ENCODE data around the gene ZNF17. TPM values are rescaled to one million over a fixed set of nuclear protein-coding genes. Genes with fewer than 3 reads are reported as not detected.

The ZNF17 gene
- total RNA-seq, 1 donor from 2014 or later = 14.7 TPM

GRCh38 chr19:57389194-57389729 is 21.7 kb upstream of the ZNF17 start:
- Mint-ChIP-seq H3K36me3 (ENCODE audit: insufficient read depth) (peaks cover 19% of the 10 kb centered on the region), H3K27ac (peak overlapping the region; percentile 98)

GRCh38 chr19:57389730-57390598 is 21.0 kb upstream of the ZNF17 start, which contains the start of gene ZNF548:
Gene ZNF548, plus strand, starts transcription at chr19:57389854. Its CDS starts 246 bp downstream, at chr19:57390100.
- Mint-ChIP-seq H3K36me3 (ENCODE audit: insufficient read depth) (peaks cover 26% of the 10 kb centered on the region), H3K4me3 (ENCODE audit: low read depth) (peak within 1 kb of the TSS; percentile 93), H3K9me3 (ENCODE audit: low read depth) (peaks cover 7% of the 10 kb centered on the region), H3K4me1 (ENCODE audit: low read depth) (peaks cover 33% of the 10 kb centered on the region), H3K27ac (peak within 1 kb of the TSS; percentile 98), H3K27me3 (peaks cover 3% of the 10 kb centered on the region)
- peak; percentile 34 for TF ChIP-seq CTCF (IDR thresholded peaks at IDR 0.05; ENCODE audit: unreplicated experiment)
- DNase-seq (ENCODE audit: low spot score, unreplicated experiment) = peak; percentile 94

More at GRCh38 chr19:57389194-57389729, 21.7 kb upstream of the ZNF17 start:
- no peak for DNase-seq (ENCODE audit: low spot score, unreplicated experiment)
- Mint-ChIP-seq H3K4me3 (ENCODE audit: low read depth) (peak overlapping the region; percentile 93), H3K27me3 (peaks cover 5% of the 10 kb centered on the region), H3K4me1 (ENCODE audit: low read depth) (peaks cover 33% of the 10 kb centered on the region), H3K9me3 (ENCODE audit: low read depth) (peaks cover 1% of the 10 kb centered on the region)
- TF ChIP-seq CTCF (IDR thresholded peaks at IDR 0.05; ENCODE audit: unreplicated experiment) = no peak

- H3K4me1 Mint-ChIP-seq (ENCODE audit: low read depth) = peaks cover 7% of the 10 kb centered on the region
- peaks cover 59% of the 10 kb centered on the region for H3K9me3 Mint-ChIP-seq (ENCODE audit: low read depth)
- H3K4me3 Mint-ChIP-seq (ENCODE audit: low read depth) = no peak overlapping the region
- DNase-seq (ENCODE audit: low spot score, unreplicated experiment) = no peak
- peak overlapping the region; percentile 31 for H3K27ac Mint-ChIP-seq
- H3K27me3 Mint-ChIP-seq = no peaks in the 10 kb centered on the region
- peaks cover 81% of the 10 kb centered on the region for H3K36me3 Mint-ChIP-seq (ENCODE audit: insufficient read depth)
- no peak for TF ChIP-seq CTCF (IDR thresholded peaks at IDR 0.05; ENCODE audit: unreplicated experiment)
Observed at GRCh38 chr19:57395710-57396109, 15.3 kb upstream of the ZNF17 start.

GRCh38 chr19:57398868-57399267 is 12.1 kb upstream of the ZNF17 start:
- H3K9me3 Mint-ChIP-seq (ENCODE audit: low read depth) = peaks cover 70% of the 10 kb centered on the region
- no peaks in the 10 kb centered on the region for H3K27me3 Mint-ChIP-seq
- no peak for TF ChIP-seq CTCF (IDR thresholded peaks at IDR 0.05; ENCODE audit: unreplicated experiment)
- H3K27ac Mint-ChIP-seq = no peak overlapping the region
- DNase-seq (ENCODE audit: low spot score, unreplicated experiment) = no peak
- H3K4me1 Mint-ChIP-seq (ENCODE audit: low read depth) = no peaks in the 10 kb centered on the region
- H3K36me3 Mint-ChIP-seq (ENCODE audit: insufficient read depth) = peaks cover 81% of the 10 kb centered on the region
- H3K4me3 Mint-ChIP-seq (ENCODE audit: low read depth) = no peak overlapping the region

GRCh38 chr19:57403737-57404563 is 7.0 kb upstream of the ZNF17 start:
- peaks cover 25% of the 10 kb centered on the region for H3K9me3 Mint-ChIP-seq (ENCODE audit: low read depth)
- H3K27ac Mint-ChIP-seq = no peak overlapping the region
- H3K36me3 Mint-ChIP-seq (ENCODE audit: insufficient read depth) = peaks cover 30% of the 10 kb centered on the region
- no peak for DNase-seq (ENCODE audit: low spot score, unreplicated experiment)
- no peaks in the 10 kb centered on the region for H3K27me3 Mint-ChIP-seq
- TF ChIP-seq CTCF (IDR thresholded peaks at IDR 0.05; ENCODE audit: unreplicated experiment) = no peak
- no peak overlapping the region for H3K4me3 Mint-ChIP-seq (ENCODE audit: low read depth)
- peaks cover 1% of the 10 kb centered on the region for H3K4me1 Mint-ChIP-seq (ENCODE audit: low read depth)
